Epithelial cell of esophagus (primary cell): ENCODE measurements around the gene NAP1L1.

Experiments
- DNase-seq: peaks from one replicate; pipeline ENCODE4 v3.0.0; 2010; ENCODE audit warnings: low read depth
- H3K4me3 ChIP-seq: 2 replicates; pipeline ENCODE4 v1.5.1; 2011; ENCODE audit warnings: mild to moderate bottlenecking, low read length, control low read depth
- CTCF ChIP-seq: IDR thresholded peaks from 2 replicates; pipeline ENCODE4 v1.5.1; 2011; ENCODE audit warnings: low read depth, mild to moderate bottlenecking, low read length, control low read depth, inconsistent platforms; ENCODE audit not compliant: insufficient read depth; ENCODE audit errors: missing control alignments

NAP1L1 gene

GRCh38 chr12:76041406-76041805, 43.1 kb downstream of the NAP1L1 start:
- H3K4me3 ChIP-seq: no peak overlapping the region
- TF ChIP-seq CTCF: no peak
- DNase-seq: no peak

GRCh38 chr12:76040461-76040860, 44.0 kb downstream of the NAP1L1 start:
- DNase-seq: no peak
- TF ChIP-seq CTCF: no peak
- no peak overlapping the region for H3K4me3 ChIP-seq

GRCh38 chr12:76038176-76038575, 46.3 kb downstream of the NAP1L1 start:
- DNase-seq: no peak
- TF ChIP-seq CTCF: no peak
- no peak overlapping the region for H3K4me3 ChIP-seq

- TF ChIP-seq CTCF: peak; percentile 86
- no peak overlapping the region for H3K4me3 ChIP-seq
- peak; percentile 80 for DNase-seq
Observed at GRCh38 chr12:76037130-76038103, 47.1 kb downstream of the NAP1L1 start.

- no peak for DNase-seq
- H3K4me3 ChIP-seq: no peak overlapping the region
- TF ChIP-seq CTCF: no peak
Observed at GRCh38 chr12:76035045-76035444, 49.4 kb downstream of the NAP1L1 start.

- H3K4me3 ChIP-seq: no peak overlapping the region
- TF ChIP-seq CTCF: no peak
- no peak for DNase-seq
Observed at GRCh38 chr12:76033081-76034011, 51.1 kb downstream of the NAP1L1 start.
